ENCODE measurements around the gene PTPRT.

PTPRT gene

DNA sequence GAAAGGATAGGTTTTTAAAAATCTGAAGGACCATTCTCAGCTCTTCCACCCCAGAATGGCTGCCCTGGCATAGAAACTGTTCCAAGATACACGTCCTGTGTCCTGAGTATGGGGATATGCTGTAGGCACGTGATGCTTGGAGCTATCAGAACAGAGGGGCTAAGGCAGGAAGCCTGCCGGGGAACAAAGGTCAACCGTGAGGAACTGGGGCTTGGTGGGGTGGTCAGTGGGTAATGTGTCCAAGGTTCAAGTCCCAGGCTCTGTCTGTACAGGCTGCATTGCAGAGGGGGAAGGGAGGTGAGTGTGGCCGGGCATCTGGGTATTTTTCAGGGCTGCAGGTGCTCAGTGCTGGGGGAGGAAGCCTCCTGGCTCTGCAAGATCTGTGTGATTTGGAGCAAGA is 1092.0 kb downstream of the PTPRT start:
- TF ChIP-seq, protein P1, sequence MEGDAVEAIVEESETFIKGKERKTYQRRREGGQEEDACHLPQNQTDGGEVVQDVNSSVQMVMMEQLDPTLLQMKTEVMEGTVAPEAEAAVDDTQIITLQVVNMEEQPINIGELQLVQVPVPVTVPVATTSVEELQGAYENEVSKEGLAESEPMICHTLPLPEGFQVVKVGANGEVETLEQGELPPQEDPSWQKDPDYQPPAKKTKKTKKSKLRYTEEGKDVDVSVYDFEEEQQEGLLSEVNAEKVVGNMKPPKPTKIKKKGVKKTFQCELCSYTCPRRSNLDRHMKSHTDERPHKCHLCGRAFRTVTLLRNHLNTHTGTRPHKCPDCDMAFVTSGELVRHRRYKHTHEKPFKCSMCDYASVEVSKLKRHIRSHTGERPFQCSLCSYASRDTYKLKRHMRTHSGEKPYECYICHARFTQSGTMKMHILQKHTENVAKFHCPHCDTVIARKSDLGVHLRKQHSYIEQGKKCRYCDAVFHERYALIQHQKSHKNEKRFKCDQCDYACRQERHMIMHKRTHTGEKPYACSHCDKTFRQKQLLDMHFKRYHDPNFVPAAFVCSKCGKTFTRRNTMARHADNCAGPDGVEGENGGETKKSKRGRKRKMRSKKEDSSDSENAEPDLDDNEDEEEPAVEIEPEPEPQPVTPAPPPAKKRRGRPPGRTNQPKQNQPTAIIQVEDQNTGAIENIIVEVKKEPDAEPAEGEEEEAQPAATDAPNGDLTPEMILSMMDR (IDR thresholded peaks at IDR 0.05; ENCODE audit: insufficient read depth, low read depth, low read length, missing control alignments) = no peak
- no peak overlapping the region for H3K4me3 ChIP-seq (ENCODE audit: low read depth, low read length)
- no peak for DNase-seq (ENCODE audit: low read depth)

DNA sequence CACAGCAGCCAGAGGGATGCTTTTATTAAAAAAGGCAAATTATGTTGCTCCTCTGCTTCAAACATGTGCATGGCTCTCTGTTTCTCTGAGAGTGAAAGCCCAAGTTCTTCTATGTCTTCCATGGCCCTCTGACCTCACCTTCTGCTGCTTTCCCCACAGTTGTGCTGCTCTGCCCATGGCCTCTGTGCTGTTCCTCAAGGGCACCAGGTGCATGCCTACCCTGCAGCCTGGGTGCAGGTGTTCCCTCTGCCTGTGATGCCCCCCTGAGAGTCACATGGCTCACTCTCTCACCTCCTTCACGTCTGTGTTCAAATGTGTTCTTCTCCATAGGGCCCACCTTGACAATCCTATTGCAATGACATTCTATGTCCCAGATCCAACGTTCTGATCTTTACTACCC is 1094.5 kb downstream of the PTPRT start:
- TF ChIP-seq, protein P1 (IDR thresholded peaks at IDR 0.05; ENCODE audit: insufficient read depth, low read depth, low read length, missing control alignments) = no peak
- DNase-seq (ENCODE audit: low read depth) = no peak
- H3K4me3 ChIP-seq (ENCODE audit: low read depth, low read length) = no peak overlapping the region

DNA sequence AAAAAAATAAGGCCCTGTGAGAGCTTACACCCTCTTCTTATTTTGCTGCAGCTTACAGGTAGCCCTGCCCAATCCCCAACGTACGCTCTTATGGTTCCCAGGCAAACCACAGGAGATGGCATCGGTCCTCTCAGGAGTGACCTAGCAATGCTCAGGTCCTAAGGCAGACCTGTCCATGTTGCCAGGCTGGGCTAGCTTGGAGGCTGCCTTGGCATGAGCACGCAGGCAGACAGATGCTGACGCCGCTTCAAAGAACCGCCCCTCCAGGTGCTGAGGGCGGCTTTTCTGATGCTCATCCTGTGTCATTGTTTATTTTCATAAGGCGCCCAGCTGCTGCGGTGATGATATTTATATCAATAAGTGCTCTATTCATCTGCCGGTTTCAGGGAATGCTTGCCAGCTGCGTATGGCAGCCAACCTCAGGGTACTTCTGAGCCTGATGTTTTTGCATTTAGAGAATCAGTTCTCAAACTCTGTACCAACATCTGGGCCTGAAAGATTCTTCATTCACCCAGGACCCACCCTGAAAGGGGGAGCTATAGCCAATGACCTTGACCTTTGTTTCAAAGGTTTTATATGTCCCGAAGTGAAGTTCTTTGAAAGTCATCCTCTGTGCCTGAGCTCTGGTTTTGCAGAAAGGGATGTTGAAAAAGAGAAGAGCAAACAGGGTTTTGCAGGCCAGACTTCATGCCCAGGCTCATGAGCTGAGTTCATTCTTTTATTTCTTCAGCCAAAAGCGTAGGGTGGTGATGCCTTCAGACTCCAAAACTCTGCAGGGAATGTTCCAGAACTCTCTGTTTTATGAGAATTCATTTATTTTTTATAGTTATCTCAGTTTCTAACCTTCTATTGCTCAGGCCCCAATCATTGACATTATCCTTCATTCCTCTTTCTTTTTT is 1095.9 kb downstream of the PTPRT start:
- TF ChIP-seq, protein P1 (IDR thresholded peaks at IDR 0.05; ENCODE audit: insufficient read depth, low read depth, low read length, missing control alignments) = no peak
- no peak for DNase-seq (ENCODE audit: low read depth)
- no peak overlapping the region for H3K4me3 ChIP-seq (ENCODE audit: low read depth, low read length)

DNA sequence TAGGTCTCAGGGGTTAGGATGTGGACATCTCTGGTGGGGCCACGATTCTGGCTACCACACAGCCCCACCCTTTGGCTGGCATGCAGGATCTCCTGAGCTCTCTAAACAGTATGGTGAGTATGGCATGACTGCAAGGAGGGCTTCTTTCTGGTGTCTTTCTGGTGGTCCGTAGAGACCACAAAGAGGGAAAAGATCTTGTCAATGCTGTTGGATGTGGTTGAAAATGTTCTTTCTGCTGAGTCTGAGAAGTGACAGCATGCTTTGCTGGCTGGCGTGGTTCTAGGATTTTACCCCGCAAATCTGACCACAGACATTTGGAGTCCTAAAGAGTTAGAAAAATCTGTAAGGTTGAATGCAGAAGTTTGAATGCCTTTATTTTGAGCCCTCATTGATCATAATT is 1096.7 kb downstream of the PTPRT start:
- no peak overlapping the region for H3K4me3 ChIP-seq (ENCODE audit: low read depth, low read length)
- no peak for DNase-seq (ENCODE audit: low read depth)
- TF ChIP-seq, protein P1 (IDR thresholded peaks at IDR 0.05; ENCODE audit: insufficient read depth, low read depth, low read length, missing control alignments) = no peak

DNA sequence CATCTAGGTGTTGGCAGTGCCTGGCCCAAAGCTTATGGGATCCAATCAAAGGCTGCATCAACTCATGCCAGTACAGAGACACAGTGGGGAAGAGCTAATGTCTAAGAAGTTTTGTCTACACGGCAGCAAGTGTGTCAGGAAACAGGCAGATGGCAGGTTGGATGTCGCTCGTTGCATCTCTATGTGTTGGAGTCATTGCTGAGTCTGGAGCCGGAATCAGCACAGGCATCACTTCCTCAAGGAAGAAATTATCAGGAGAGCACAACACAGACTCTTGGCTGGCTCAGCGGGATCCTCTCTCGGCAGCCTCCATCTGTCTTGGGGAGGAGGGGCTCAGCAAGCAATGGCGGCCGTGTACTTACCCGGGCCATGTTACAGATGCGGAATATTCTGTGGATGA is 1104.3 kb downstream of the PTPRT start:
- TF ChIP-seq, protein P1 (IDR thresholded peaks at IDR 0.05; ENCODE audit: insufficient read depth, low read depth, low read length, missing control alignments) = no peak
- no peak overlapping the region for H3K4me3 ChIP-seq (ENCODE audit: low read depth, low read length)
- no peak for DNase-seq (ENCODE audit: low read depth)

DNA sequence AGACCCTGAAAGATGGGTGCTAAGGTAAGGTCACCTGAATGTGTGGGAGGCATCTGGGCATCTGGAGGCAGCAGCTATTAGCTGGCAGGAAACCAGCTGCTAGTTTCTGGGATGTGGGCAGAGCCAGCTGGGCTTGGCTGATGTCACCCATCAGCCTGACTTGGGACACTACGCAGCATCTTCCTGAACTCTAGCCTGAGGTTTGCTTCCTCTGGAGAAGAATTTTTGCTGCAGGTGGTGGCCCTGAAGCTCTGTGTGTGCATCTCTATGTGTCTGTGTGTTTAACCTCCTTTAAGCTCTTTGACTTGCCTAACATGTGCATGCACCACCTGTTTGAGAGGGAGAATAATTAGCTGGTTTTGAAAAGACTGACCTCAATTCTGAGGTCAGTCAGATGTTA is 1106.4 kb downstream of the PTPRT start:
- no peak for DNase-seq (ENCODE audit: low read depth)
- TF ChIP-seq, protein P1 (IDR thresholded peaks at IDR 0.05; ENCODE audit: insufficient read depth, low read depth, low read length, missing control alignments) = no peak
- H3K4me3 ChIP-seq (ENCODE audit: low read depth, low read length) = no peak overlapping the region

DNA sequence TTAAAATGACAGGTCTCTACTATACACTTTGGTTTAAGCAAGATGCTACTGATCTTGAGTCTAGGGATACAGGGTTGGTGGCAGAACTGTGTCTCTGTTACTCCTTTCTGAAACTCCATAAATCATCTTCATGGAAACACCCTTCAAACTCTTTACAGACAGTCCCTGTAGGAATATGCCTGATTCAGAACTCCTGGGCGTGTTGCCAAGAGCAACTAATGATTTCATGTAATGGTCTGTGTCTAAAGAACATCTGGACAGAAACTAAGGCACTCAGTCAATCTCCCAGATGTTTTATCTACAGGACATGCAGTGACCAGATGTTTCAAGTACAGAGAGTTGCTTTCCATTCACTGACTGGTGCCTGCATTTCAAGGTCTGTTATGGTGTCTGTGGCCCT is 1107.1 kb downstream of the PTPRT start:
- no peak for DNase-seq (ENCODE audit: low read depth)
- TF ChIP-seq, protein P1 (IDR thresholded peaks at IDR 0.05; ENCODE audit: insufficient read depth, low read depth, low read length, missing control alignments) = no peak
- H3K4me3 ChIP-seq (ENCODE audit: low read depth, low read length) = no peak overlapping the region
